Mesendoderm (in vitro differentiated cells): ENCODE measurements around the gene LPGAT1.

Experiments used
- DNase-seq: peaks from one replicate; pipeline ENCODE4 v3.0.0; 2013
- H2AK5ac ChIP-seq: 2 replicates; pipeline ENCODE4 v1.6.1; 2013; ENCODE audit warnings: low read length, inconsistent platforms
- H2BK120ac ChIP-seq: 2 replicates; pipeline ENCODE4 v1.6.1; 2013; ENCODE audit warnings: low read depth, mild to moderate bottlenecking, low read length, moderate library complexity, mixed read lengths
- H2BK15ac ChIP-seq: replicated peaks from 2 replicates; pipeline ENCODE4 v1.6.1; 2013; ENCODE audit warnings: low read depth, mild to moderate bottlenecking, moderate library complexity
- H2BK5ac ChIP-seq: 2 replicates; pipeline ENCODE4 v1.6.1; 2013; ENCODE audit warnings: low read length, inconsistent platforms
- H3K18ac ChIP-seq: 2 replicates; pipeline ENCODE4 v1.6.1; 2013; ENCODE audit warnings: mild to moderate bottlenecking, low read length, mixed read lengths
- H3K23ac ChIP-seq: one replicate; pipeline ENCODE4 v1.6.1; 2013; ENCODE audit warnings: low read length
- H3K27ac ChIP-seq: 2 replicates; pipeline ENCODE4 v1.5.1; 2013; ENCODE audit warnings: low read depth, mild to moderate bottlenecking, inconsistent platforms, low read length, moderate library complexity
- H3K27me3 ChIP-seq: 2 replicates; pipeline ENCODE4 v1.6.1; 2013; ENCODE audit warnings: low read length, control low read depth, mild to moderate bottlenecking, inconsistent platforms; ENCODE audit not compliant: insufficient read depth, poor library complexity
- H3K36me3 ChIP-seq: 2 replicates; pipeline ENCODE4 v1.6.1; 2013; ENCODE audit warnings: low read length, inconsistent platforms; ENCODE audit not compliant: control insufficient read depth, insufficient read depth
- H3K4ac ChIP-seq: one replicate; pipeline ENCODE4 v1.6.1; 2013; ENCODE audit warnings: low read depth, mild to moderate bottlenecking, low read length, moderate library complexity
- H3K4me1 ChIP-seq: 2 replicates; pipeline ENCODE4 v1.6.1; 2013; ENCODE audit warnings: low read depth, low read length, inconsistent platforms; ENCODE audit not compliant: control insufficient read depth
- H3K4me2 ChIP-seq: 2 replicates; pipeline ENCODE4 v1.6.1; 2013; ENCODE audit warnings: low read length
- H3K4me3 ChIP-seq: 2 replicates; pipeline ENCODE4 v1.5.1; 2013; ENCODE audit warnings: mild to moderate bottlenecking, low read length
- H3K56ac ChIP-seq: one replicate; pipeline ENCODE4 v1.6.1; 2013; ENCODE audit warnings: low read length
- H3K79me1 ChIP-seq: 2 replicates; pipeline ENCODE4 v1.6.1; 2013; ENCODE audit warnings: low read length, inconsistent platforms
- H3K79me2 ChIP-seq: 2 replicates; pipeline ENCODE4 v1.6.1; 2013; ENCODE audit warnings: mild to moderate bottlenecking, low read length; ENCODE audit not compliant: control insufficient read depth, insufficient read depth
- H3K9ac ChIP-seq: 2 replicates; pipeline ENCODE4 v1.6.1; 2013; ENCODE audit warnings: low read length, inconsistent platforms
- H4K5ac ChIP-seq: one replicate; pipeline ENCODE4 v1.6.1; 2013; ENCODE audit warnings: low read length
- H4K8ac ChIP-seq: one replicate; pipeline ENCODE4 v1.6.1; 2013; ENCODE audit warnings: low read depth, mild to moderate bottlenecking, control low read depth, low read length, moderate library complexity
- WGBS: extraction: QIAGEN DNeasy Blood & Tissue Kit; methylation state at CpG from one replicate; pipeline ENCODE4 v1.1.7; 2013; ENCODE audit warnings: low lambda C conversion rate, missing lambda C conversion rate; ENCODE audit not compliant: insufficient coverage; ENCODE audit errors: extremely low coverage; 5-methylcytosine and 5-hydroxymethylcytosine counted together

Gene LPGAT1

GRCh38 chr1:211831558-211832323 lies 1.2 kb upstream of the LPGAT1 start:
- Histone ChIP-seq H2BK120ac (no peak overlapping the region), H3K4ac (no peak overlapping the region), H2BK15ac (no peak overlapping the region), H3K4me1 (peaks cover 2% of the 10 kb centered on the region), H3K4me2 (no peak overlapping the region), H3K23ac (no peak overlapping the region), H3K27ac (no peak overlapping the region), H3K4me3 (no peak overlapping the region), H4K8ac (no peak overlapping the region), H3K9ac (no peak overlapping the region), H3K79me1 (no peaks in the 10 kb centered on the region), H2BK5ac (no peak overlapping the region), H3K36me3 (no peaks in the 10 kb centered on the region), H2AK5ac (no peak overlapping the region), H3K27me3 (no peaks in the 10 kb centered on the region), H4K5ac (no peak overlapping the region), H3K79me2 (no peaks in the 10 kb centered on the region), H3K56ac (no peak overlapping the region), H3K18ac (no peak overlapping the region)
- peak; percentile 62 for DNase-seq
- no CpG with 5 or more reads among the region's 4 CpGs for WGBS

DNA sequence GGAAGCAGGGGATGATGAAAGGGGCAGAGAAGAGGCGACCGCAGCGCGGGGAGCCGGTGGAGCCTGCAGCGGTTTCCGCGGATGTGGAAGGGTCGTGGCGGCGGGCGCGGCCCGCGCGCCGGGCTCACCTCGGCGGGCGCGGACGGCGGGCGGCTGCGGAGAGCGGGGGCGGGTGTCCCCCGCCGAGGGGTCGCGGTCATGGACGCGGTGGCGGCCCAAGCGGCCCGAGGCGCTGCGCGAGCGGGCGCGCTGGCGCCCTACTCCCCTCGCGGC lies 572 bp downstream of the LPGAT1 start:
- Histone ChIP-seq H3K27me3 (no peaks in the 10 kb centered on the region), H3K36me3 (no peaks in the 10 kb centered on the region), H3K79me1 (no peaks in the 10 kb centered on the region), H3K18ac (peak overlapping the region; percentile 96), H3K4ac (peak overlapping the region; percentile 97), H4K8ac (no peak overlapping the region), H2BK15ac (no peak overlapping the region), H2BK120ac (no peak overlapping the region), H3K4me2 (peak overlapping the region; percentile 87), H3K4me1 (peaks cover 2% of the 10 kb centered on the region), H3K23ac (no peak overlapping the region), H4K5ac (no peak overlapping the region), H3K9ac (peak overlapping the region; percentile 78), H3K56ac (peak overlapping the region; percentile 86), H3K27ac (peak overlapping the region; percentile 69), H3K79me2 (no peaks in the 10 kb centered on the region), H2BK5ac (no peak overlapping the region), H3K4me3 (peak overlapping the region; percentile 63), H2AK5ac (no peak overlapping the region)
- no CpG with 5 or more reads among the region's 45 CpGs for WGBS
- no peak for DNase-seq

DNA sequence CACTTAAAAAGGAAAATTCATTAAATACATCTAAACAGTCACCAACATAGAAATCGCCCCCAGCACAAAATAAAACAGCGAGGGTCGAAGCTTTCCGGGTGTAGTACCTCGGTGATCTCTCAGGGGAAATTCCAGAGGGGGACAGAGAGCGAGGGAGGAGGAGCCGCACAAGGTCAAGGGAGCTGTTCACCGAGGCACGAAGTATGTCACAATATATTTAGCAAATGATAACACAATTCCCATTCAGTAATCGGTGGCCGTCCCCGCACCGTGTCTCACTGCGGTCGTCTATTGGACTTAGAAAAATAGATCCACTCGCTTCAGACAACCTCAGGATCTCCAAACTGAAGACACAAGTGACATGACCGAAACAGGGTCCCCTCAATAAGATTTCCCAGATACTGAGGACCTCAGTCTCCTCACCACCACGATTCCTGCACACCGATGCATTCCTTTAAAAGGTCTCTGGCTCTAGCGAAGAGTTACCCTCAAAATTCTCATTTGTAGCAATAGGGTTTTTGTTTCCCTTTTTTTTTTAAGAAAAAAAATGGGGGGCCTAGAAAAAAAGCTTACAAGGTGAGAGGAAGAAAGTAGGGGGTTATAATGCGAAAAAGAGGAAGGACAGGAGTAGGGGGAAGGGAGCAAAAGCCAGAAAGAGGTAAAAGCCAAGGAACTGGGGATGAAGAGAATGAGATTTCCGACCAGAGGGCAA lies 1.1 kb downstream of the LPGAT1 start:
- H3K9ac ChIP-seq, result peak overlapping the region; percentile 78
- no peak overlapping the region for H2BK5ac ChIP-seq
- H2BK15ac ChIP-seq, result no peak overlapping the region
- no CpG with 5 or more reads among the region's 22 CpGs for WGBS
- no peak overlapping the region for H4K5ac ChIP-seq
- no peak overlapping the region for H4K8ac ChIP-seq
- no peaks in the 10 kb centered on the region for H3K79me2 ChIP-seq
- no peak overlapping the region for H2BK120ac ChIP-seq
- H3K4ac ChIP-seq, result peak overlapping the region; percentile 97
- peak overlapping the region; percentile 96 for H3K18ac ChIP-seq
- DNase-seq, result peak; percentile 80
- no peak overlapping the region for H2AK5ac ChIP-seq
- peaks cover 2% of the 10 kb centered on the region for H3K4me1 ChIP-seq
- peak overlapping the region; percentile 63 for H3K4me3 ChIP-seq
- peak overlapping the region; percentile 87 for H3K4me2 ChIP-seq
- no peaks in the 10 kb centered on the region for H3K79me1 ChIP-seq
- no peak overlapping the region for H3K23ac ChIP-seq
- H3K36me3 ChIP-seq, result no peaks in the 10 kb centered on the region
- no peaks in the 10 kb centered on the region for H3K27me3 ChIP-seq
- peak overlapping the region; percentile 86 for H3K56ac ChIP-seq
- H3K27ac ChIP-seq, result peak overlapping the region; percentile 69

- H3K4me3 ChIP-seq, result no peak overlapping the region
- H3K9ac ChIP-seq, result peak overlapping the region; percentile 78
- no peaks in the 10 kb centered on the region for H3K79me1 ChIP-seq
- H2AK5ac ChIP-seq, result no peak overlapping the region
- H2BK15ac ChIP-seq, result no peak overlapping the region
- H3K4me1 ChIP-seq, result peaks cover 2% of the 10 kb centered on the region
- DNase-seq, result no peak
- H4K8ac ChIP-seq, result no peak overlapping the region
- H3K18ac ChIP-seq, result no peak overlapping the region
- H4K5ac ChIP-seq, result no peak overlapping the region
- no peak overlapping the region for H3K4ac ChIP-seq
- no peak overlapping the region for H3K23ac ChIP-seq
- H2BK120ac ChIP-seq, result peak overlapping the region; percentile 2
- WGBS, result no CpG with 5 or more reads among the region's 9 CpGs
- H3K27me3 ChIP-seq, result no peaks in the 10 kb centered on the region
- no peak overlapping the region for H2BK5ac ChIP-seq
- peak overlapping the region; percentile 86 for H3K56ac ChIP-seq
- H3K4me2 ChIP-seq, result peak overlapping the region; percentile 87
- no peaks in the 10 kb centered on the region for H3K79me2 ChIP-seq
- no peaks in the 10 kb centered on the region for H3K36me3 ChIP-seq
- no peak overlapping the region for H3K27ac ChIP-seq
Measured at GRCh38 chr1:211828584-211829342, 1.8 kb downstream of the LPGAT1 start.

DNA sequence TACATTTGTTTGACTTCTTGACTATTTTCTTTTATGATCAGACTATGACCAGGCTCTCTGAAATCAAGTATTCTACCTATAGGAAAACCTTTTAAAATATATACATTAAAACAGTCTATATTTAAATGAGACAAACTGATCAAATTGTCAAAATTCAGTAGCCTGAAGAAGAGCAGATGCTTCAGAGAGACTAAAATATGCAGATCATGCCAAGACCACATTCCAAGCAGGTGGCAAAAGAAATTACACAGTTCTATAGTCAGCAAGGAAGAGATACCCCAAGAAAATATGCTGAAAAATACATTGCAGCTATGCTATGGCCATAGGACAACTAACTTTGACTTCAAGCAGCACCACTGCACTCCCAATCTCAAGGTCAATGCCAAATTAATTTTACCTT lies 3.5 kb downstream of the LPGAT1 start:
- H3K27me3 ChIP-seq, result no peaks in the 10 kb centered on the region
- no peak overlapping the region for H3K18ac ChIP-seq
- no peak overlapping the region for H4K8ac ChIP-seq
- H3K4me1 ChIP-seq, result peaks cover 2% of the 10 kb centered on the region
- no peak for DNase-seq
- H3K23ac ChIP-seq, result no peak overlapping the region
- H2BK15ac ChIP-seq, result no peak overlapping the region
- no peak overlapping the region for H2BK120ac ChIP-seq
- H3K4me3 ChIP-seq, result no peak overlapping the region
- H3K56ac ChIP-seq, result no peak overlapping the region
- H4K5ac ChIP-seq, result no peak overlapping the region
- no peaks in the 10 kb centered on the region for H3K79me1 ChIP-seq
- H3K4ac ChIP-seq, result no peak overlapping the region
- no peaks in the 10 kb centered on the region for H3K79me2 ChIP-seq
- H3K9ac ChIP-seq, result no peak overlapping the region
- H3K36me3 ChIP-seq, result no peaks in the 10 kb centered on the region
- no peak overlapping the region for H2BK5ac ChIP-seq
- H2AK5ac ChIP-seq, result no peak overlapping the region
- H3K27ac ChIP-seq, result no peak overlapping the region
- H3K4me2 ChIP-seq, result no peak overlapping the region
